ENCODE measurements around the gene ENAH.
"Not testable (repeated sequence)": the region's sequence is repeated elsewhere in the genome, so short reads cannot be mapped to it uniquely, and the experiment has no call there.

The ENAH gene

DNA sequence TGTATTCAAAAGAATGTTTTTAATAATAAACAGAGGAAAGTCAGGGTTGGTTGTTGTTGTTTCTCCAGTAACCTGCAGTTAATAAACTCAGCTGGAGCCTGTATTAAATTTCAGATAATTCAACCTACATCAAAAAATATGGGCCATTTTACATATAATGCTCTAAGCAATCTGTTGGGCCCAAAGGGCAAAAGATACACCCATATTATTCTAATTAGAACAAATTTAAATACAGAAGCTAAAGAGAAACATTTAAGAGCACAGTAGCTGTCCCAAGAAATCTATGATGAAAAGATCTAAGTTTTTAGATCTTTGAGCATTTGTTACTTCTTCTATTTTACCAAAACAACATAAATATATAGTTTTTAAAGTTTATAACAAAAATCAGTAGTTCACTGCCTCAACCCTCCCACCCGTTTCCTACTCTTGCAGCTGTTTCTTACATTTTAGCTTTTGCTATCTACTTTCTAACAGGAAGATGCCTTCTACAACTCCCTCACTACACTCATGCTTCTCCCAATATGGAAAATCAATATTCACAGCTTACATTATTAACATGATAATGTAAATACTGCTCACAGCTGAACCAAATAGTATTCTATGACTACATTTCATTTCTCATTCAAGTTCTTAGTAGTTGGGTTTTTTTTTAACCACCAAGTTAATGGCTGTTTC lies 130.2 kb downstream of the ENAH start:
- no peak for DNase-seq

DNA sequence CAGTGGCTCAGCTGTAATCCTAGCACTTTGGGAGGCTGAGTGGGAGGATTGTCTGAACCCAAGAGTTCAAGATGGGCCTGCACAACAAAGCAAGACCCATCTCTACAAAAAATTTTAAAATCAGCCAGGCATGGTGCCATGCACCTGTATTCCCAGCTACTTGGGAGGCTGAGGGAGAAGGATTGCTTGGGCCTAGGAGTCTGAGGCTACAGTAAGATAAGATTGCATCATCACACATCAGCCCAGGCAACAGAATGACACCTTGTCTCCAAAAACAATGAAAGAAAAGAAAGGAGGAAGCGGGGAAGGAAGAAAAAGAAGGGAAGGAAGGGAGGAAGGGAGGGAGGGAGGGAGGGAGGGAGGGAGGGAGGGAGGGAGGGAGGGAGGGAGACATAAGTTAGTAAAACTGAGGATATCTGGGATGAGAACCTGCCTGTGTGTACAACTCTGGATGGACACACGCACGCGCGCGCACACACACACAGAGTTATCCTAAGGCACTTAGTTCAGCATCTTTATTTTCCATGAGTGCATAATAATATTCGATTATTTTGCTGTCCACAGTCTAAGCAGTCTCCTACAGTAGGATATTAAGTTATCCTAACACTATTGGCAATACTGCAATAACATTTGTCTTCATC lies 132.2 kb downstream of the ENAH start:
- DNase-seq, result no peak

DNA sequence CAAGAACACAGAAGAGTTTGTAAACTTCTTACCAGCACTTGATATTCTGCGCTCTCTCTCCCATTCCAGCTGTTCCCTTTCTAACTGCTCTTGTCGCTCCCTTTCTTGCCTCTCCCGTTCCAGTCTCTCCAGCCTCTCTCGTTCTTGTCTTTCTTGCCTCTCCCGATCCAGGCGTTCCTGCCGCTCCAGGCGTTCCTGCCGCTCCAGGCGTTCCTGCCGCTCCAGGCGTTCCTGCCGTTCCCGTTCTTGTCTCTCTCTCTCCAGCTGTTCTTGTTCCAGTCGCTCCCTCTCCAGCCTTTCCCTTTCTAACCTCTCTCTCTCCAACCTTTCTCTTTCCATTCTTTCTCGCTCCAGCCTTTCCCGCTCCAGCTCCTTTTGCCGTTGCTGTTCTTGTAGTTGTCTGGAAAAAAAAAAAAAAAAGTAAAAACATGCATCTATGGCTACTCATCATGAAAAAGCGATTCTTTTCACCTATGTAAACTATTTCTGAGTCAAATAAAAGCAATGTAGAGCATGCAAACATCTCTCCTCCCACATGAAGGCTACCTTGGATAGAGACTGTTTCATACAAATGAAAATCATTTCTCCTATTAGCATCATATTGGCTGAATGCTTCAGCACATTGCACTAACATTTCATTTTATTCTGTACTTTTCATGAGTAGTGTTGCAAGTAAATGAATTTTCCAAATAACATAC lies 133.6 kb downstream of the ENAH start:
- no peak for DNase-seq

DNA sequence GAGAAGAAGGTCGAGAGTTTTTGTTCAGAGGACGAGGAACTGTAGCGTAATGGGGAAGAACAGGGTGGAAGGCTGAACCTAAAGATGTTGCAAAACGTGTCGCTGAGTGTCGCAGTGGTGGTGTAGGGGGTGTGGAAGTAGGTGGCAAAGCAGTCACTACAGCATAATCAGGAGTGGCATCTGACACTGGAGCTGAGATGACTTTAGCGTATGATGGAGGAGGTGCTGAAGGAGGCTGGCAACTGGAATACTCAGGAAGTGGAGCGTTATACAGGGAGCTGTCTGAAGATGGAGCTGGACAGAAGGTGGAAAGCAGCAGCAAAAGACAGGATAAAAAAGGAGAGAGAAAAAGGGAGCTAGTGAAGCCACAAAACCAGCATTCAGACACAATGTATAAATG lies 135.2 kb downstream of the ENAH start:
- DNase-seq, result no peak

DNA sequence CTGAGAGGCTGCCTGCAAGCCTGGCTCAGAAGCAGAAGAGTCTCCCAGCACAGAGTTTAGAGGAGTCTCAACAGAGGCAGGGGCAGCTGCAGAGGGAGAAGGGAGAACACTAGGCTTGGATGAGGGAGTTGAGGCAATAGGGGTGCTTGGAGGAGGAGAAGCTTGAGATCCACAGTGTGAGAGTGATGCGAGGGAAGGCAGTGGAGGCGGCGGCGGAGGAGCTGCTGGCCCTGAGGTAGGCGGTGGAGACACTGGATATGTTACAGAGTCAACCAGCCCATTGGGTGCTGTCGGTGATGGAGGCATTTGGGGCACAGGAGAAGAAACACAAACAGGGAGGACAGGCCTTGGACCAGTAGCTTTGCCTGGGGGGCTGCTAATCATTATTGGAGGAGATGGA lies 135.7 kb downstream of the ENAH start:
- DNase-seq, result no peak

DNA sequence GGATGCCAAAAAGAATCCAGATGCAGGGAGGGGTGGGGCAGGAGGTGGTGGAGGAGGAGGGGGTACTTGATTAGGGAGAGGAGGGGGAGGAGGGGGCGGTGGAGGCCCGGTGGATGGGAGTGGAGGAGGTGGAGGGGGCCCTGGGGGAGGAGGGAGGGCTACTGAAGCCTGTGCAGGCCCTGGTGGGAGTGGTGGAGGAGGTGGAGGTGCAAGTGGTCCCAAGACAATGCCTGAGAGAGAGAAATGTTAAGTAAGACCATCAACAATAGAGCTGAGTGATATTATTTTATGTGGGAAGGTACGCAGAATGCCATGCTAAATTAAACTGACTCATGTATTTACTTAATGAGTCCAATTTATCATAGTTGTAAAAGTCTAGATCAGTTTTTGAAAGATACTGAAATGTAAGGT lies 138.2 kb downstream of the ENAH start:
- no peak for DNase-seq

DNA sequence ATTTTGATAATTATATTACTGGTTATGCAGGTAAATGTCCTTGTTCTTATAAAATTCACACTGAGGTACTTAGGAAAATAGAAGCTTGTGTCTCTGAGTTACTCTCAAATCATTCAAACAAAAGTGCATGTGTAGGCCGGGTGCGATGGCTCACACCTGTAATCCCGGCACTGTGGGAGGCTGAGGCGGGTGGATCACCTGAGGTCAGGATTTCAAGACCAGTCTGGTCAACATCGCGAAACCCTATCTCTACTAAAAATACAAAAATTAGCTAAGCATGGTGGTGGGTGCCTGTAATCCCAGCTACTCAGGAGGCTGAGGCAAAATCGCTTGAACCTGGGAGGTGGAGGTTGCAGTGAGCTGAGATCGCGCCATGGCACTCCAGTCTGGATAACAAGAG lies 139.3 kb downstream of the ENAH start:
- DNase-seq, result not testable (repeated sequence)

DNA sequence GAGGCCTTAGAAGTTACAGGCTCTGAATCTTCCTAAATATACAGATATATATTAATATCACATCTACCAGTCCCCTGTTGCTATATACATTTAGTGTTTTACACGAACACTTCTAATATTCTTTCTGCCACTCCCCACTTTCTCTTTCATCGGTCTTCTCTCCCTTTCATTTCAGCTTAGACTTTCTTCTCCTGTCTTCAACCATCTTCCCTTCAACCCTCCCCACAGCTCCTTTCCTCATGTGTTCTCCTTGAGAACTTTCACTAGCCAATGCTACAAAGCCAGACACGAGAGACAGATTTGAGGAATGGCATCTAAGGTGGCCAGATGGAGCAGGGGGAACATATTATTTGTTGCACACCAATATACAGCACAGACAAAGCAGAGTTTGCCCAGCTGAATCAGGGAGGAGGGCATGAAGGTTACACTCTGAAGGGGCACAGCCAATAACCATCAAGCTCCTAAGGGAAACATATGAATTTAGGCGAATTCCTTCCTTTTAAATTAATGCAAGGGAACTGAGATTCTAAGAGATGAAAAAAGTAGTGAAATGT lies 141.0 kb downstream of the ENAH start:
- DNase-seq, result no peak

DNA sequence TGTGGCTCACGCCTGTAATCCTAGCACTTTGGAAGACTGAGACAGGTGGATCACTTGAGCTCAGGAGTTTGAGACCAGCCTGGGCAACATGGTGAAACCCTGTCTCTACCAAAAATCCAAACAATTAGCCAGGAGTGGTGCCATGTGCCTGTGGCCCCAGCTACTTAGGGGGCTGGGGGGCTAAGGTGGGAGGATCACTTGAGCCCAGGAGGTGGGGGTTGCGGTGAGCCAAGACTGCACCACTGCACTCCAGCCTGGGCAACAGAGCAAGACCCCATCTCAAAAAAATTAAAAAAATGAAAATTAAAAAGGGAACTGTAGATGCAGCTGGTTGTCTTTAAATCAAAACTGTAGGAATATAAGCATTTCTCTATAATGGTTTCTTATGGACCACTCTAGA lies 142.2 kb downstream of the ENAH start:
- DNase-seq, result not testable (repeated sequence)

DNA sequence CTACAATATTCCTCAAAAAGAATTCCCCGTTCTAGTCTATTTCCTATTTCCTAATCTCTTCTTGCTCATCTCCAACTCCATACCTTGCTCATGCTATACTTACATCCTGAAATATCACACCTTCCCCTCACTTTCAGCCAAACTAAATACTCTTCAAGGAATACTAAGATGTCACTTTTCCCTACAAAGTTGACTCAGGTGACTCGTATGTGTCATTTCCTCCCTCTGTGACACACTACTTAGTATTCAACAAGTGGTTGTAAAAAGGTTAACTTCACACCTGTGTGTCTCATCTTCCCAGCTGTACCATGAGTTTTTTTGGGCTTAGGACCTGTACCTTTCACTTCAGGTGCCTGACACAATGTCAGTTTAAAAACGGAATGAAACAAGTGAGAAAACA lies 143.2 kb downstream of the ENAH start:
- DNase-seq, result no peak

DNA sequence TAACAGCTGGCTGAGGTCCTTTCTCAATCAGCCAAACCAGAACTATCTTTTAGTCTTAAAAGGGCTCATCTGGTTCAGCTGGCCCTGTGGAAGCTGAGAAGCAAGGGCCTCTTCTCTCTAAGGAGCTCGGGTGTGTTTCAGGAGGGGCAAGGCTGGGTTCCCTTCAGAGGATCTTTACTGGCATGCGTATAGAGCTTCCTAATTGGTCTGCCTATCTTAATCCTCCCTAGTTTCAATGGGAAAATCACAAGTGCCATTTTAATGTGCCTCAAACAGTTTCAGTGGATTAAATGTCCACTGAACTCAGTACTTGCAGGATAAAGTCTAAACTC lies 143.6 kb downstream of the ENAH start:
- no peak for DNase-seq

DNA sequence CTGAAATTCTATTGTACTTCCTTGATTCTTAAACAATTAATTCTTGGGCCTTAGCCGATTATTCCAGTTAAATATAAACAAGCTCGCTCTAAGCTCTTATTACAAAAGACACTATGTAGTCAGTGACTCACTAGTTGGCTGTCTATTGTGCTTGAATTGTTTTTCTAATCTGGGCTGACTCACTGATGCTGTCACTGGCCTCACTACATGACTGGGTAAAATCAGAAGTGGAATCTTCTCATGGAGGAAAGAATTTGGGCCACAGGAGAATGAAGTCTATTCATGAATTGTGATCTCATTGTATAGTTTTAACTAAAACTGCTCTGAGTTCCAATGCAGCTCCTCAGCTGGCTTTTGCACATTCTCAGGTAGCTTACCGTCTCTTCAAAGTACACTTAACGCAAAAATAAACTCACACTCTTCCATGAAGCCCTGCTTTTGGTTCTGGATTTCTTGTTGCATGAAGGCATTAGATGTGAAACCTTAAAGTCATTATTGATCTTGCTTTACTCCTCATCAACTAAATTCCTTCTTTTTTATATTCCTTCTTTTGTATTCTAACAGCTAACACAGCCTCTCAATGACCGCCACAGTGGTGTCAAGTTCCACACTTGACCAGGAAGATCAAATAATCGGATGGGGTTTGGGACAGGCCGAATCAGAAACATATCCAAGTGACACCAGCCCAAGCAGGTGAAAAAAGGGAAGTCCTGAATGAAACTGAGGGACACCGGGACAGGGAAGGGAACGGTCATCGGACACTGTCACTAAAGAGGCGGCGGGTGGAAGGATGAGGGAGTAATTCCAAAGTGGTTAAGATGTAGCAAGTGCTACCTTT lies 144.2 kb downstream of the ENAH start:
- no peak for DNase-seq

DNA sequence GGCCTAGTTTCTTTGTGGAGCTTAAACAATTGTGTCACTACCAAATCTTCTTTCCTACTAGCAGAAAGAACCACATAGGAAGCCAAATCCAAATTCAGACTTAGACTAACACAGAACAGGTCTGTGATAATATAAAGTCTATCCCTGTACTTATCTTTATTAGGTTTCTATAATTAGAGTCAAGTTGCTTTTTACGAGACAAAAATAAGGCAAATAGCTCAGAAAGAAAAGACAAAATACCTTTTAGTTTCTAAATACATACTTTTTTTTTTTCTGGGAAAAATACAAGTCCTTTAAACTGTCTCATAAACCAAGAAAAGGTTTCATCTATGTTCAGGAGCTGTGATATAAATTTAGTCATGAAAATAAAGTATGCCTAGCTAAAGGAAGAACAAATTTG lies 146.2 kb downstream of the ENAH start:
- DNase-seq, result no peak

DNA sequence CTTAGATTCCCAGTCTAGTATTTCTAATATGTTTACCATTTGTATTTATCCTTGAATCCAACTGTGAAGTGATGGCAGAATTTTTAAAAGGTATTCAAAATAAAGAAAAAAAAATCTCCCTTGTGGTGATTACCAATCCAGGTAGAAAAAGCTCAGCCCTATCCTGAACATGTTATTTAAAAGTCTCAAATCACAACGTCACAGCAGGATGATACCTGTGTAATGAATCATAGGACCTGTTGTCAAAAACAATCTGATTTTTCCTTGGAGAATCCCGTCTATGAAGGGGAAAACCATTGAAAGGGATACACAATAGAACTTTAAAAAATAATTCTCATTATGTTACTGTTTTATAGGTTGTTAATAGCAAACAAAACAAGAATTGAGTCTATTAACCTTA lies 148.1 kb downstream of the ENAH start:
- no peak for DNase-seq

DNA sequence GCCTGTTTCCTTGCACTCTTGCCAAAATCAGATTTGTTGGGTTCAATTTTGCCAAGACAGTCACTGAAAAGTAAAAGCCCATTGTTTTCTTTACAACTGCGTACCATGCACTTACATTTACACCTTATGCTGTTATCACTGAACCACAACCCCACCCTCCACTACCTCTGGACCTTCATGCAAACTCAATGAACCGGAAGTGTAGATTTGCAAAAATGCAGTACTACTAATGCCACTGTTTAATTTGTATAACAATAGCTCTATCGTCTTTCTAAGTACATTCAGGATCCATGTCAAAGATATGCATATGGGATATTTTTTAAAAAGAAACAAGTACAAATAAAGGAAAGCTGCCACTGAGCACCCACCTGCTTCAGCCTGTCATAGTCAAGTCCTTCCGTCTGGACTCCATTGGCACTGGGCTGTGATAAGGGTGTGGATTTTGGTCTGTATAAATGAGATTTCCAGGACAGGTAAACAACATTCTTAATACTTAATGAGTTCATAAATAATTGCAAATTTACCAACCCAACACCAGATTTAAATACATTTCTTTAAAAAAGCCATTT lies 152.2 kb downstream of the ENAH start:
- DNase-seq, result no peak

DNA sequence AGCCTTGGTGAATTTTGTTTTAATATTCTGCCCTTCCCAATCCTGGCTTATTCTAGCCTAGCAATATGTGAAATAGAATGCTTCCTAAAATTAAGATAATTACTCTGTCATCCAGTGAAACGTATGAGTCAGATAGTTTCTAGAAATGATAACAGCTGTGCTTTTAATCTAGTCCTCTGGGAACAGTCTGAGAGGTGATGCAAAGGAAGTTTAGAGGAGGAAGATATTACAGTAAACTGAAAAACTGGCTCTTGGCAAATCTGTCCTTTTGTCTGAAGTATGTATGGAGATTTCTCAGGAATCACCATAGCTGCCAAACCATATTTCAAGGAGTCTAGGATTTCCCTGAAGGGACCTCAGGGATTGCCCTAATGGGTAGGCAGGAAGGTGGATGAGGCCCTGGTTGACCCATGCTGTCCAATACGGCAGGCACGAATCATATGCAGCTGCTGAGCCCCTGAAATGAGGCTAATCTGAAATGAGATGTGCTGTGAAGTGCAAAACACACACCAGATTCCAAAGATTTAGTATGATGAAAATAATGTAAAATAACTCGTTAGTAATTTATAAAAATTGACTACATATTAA lies 154.3 kb downstream of the ENAH start:
- DNase-seq, result no peak

DNA sequence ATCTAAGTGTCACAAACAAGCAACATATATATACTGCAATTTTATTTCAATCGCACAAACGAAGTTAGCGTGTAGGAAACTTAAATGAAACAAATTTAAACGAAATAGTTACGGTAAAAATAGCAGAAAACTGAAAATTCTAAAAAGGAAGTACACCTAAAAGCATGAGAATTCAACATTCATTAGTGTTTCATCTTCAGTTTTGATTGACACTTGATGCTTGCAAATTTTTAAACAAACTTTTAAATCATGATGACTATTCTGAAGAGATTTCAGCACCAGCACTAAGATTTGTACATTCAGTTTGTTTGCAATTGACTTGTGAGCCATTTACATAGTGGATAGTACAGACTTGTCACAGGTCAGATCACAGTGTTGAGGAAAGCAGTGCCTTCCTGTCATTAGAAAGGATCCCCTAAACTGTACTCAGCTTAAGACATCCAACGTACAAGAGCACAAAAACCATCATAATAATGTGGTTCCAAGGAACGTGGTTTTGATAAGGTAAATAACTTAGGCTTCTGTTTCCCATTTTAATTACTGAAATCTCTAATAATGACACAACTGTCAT lies 158.0 kb downstream of the ENAH start:
- DNase-seq, result no peak

DNA sequence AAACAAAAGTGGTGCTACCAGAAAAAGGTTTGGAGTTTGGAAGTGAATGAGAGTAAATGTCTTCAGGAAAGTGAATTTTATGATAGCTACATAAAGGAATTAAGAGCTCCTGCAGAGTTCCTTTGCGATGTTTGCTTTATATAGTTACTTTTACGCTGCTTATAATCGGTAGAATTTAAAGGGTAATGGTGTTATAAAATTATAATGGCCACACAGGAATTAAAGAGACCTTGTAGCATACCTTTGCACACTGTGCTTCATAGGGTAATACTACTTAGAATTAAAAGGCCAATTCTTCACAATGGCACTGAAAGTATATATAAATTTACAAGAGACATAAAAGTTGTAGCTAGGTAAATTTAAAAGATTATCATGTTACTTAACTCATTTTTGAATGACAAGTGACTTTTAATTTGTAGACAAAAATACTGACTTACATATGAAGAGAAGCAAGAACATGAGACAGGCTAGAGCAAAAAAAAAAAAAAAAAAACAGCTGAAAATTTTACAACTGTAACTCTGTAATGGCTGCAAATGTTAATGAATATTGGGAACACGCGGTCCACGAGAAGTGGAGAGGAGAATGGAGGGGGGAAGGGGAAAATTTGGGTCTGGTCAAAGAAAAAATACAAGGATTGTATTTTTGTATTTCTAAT lies 159.2 kb downstream of the ENAH start:
- no peak for DNase-seq

DNA sequence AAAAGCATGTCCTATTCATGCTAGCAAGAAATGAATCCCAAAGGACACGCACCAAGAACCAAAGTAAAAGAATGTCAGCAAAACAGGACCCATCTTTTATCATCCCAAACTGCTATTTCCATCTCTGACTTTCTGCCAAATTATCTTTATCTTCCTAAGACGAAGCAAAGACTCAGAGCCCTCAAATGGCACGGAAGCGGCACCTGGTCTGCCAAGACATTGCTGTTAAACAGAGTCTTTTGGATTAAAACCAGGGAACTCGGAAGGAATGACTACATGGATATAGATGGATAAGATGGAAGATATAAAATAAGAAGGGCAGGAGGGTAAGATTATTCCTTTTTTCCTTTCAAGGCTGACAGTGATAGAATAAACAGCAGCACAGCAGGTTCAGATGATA lies 164.2 kb downstream of the ENAH start:
- DNase-seq, result no peak

DNA sequence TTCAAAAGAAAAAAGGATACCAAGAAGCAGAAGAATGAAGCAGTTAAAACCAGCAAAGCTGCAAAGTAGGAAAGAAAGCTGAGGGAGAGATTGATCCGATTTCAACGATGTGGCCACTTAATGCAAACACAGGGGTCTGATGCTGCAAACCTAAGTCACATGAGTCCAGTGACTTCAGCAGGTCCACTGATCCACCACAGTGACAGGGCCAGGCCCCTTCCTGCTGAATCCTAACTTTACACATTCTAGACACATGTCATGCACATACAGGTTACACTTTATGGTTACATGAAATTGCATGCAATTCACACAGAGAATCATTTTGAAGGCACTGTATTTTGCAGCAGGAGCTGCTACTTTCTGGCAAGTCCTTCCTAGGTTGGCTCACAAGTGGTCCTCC lies 166.1 kb downstream of the ENAH start:
- DNase-seq, result no peak

DNA sequence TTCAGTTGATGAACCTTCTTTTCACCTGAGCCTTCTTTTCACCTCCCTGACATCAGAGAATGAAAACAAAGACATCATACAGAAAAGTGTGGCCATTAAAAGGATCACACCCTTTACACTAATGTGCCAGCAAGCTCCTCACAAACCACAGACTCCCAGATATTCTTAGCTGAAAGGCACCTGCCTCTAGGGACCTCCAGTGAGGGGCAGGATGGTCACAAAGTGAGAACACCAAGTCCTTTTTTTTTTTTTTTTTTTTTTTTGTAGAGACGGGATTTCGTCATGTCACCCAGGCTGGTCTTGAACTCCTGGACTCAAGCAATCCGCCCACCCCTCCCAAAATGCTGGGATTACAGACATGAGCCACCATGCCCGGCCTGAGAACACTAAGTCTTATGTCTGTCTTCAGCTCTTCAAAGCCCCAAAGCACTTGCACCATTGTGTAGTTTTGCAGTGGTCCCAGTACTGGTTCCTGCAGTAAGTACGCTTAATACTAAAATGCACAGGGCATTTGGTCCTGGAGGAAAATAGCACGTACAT lies 166.9 kb downstream of the ENAH start:
- DNase-seq, result no peak
